HCT116 (cell line): ENCODE results near the gene RAB9A. TPM values are rescaled to one million over a fixed set of nuclear protein-coding genes. Genes with fewer than 3 reads are reported as not detected.
A peak's percentile ranks its signal among the peaks of the same experiment; 100 is the strongest.

Source experiments
- ATAC-seq: fragments of 200-7000 bp; cut with Tn5 transposase; 2 replicates; pipeline ENCODE4 v1.9.1; 2020; ENCODE audit warnings: mild to moderate bottlenecking, moderate library complexity
- BruUV-seq: library from RNA; stranded (reverse); fragments of 400-500 nt; replicated peaks from 2 replicates; lab custom pipeline; 2021; lab: Mats Ljungman, UMichigan
- CTCF ChIA-PET: fragments of 300-600 bp; sonication (Branson Sonifier 250); formaldehyde crosslinking; loops from one replicate; lab custom pipeline; 2021; ENCODE audit warnings: antibody characterized with exemption; lab: Charles Lee
- POLR2A ChIA-PET: fragments of 300-600, 350-600 bp; sonication (Branson Sonifier 250); formaldehyde crosslinking; loops from one replicate; lab custom pipeline; 2021; ENCODE audit warnings: antibody characterized with exemption; lab: Charles Lee
- RAD21 ChIA-PET, 2 experiments: fragments of 300-600 bp; sonication (Branson Sonifier 250); formaldehyde crosslinking; loops; one replicate each; lab custom pipeline; 2023; ENCODE audit warnings: low total read pairs in 2 of 2; ENCODE audit not compliant: uncharacterized antibody in 2 of 2, unreplicated experiment in 2 of 2, low non-redundant PET in 1 of 2; lab: Charles Lee
- DNase-seq: peaks from one replicate; pipeline ENCODE4 v3.0.0-alpha.2; 2010; ENCODE audit warnings: low read depth, low spot score
- H2AFZ ChIP-seq: fragments of 200-600 bp; shearing (Covaris generic), sonication (generic); 2 replicates; pipeline ENCODE4 v1.6.1; 2017; ENCODE audit warnings: low read depth, mixed run types, mixed read lengths, antibody characterized with exemption, low read length; ENCODE audit not compliant: poor library complexity, severe bottlenecking
- H3K27ac ChIP-seq: 2 replicates; pipeline ENCODE4 v1.5.1; 2012; ENCODE audit warnings: low read depth, low read length
- H3K27me3 ChIP-seq: fragments of 200-600 bp; sonication (generic); 2 replicates; pipeline ENCODE4 v1.6.1; 2016; ENCODE audit warnings: mixed run types, low read length, mixed read lengths; ENCODE audit not compliant: insufficient read depth
- H3K36me3 ChIP-seq, 2 experiments: fragments of 200-500 bp in 1 of 2; fragments of 200-600 bp in 1 of 2; sonication (Bioruptor generic) in 1 of 2; sonication (generic) in 1 of 2; 2 replicates each; pipeline versions ENCODE4 v1.5.1 to v1.6.1; 2014 to 2016; ENCODE audit warnings: low read length in 2 of 2, inconsistent platforms in 1 of 2, mixed read lengths in 1 of 2, mixed run types in 1 of 2; ENCODE audit not compliant: insufficient read depth in 2 of 2, control insufficient read depth in 1 of 2
- H3K4me1 ChIP-seq, 2 experiments: fragments of 200-600 bp in 1 of 2; sonication (generic) in 1 of 2; 2 replicates each; pipeline versions ENCODE4 v1.5.1 to v1.6.1; 2012 to 2017; ENCODE audit warnings: low read length in 2 of 2, inconsistent platforms in 1 of 2, mild to moderate bottlenecking in 1 of 2, mixed read lengths in 1 of 2, mixed run types in 1 of 2, moderate library complexity in 1 of 2; ENCODE audit not compliant: insufficient read depth in 2 of 2, control insufficient read depth in 1 of 2
- H3K4me2 ChIP-seq: fragments of 200-600 bp; sonication (generic); 2 replicates; pipeline ENCODE4 v1.6.1; 2017; ENCODE audit warnings: mixed run types, low read length, mixed read lengths
- H3K4me3 ChIP-seq, 2 experiments: fragments of 200-600 bp in 1 of 2; sonication (generic) in 1 of 2; replicated peaks in 1 of 2; 2 replicates each; pipeline ENCODE4 v1.5.1; 2011 to 2016; ENCODE audit warnings: low read length in 2 of 2, control low read depth in 1 of 2, low read depth in 1 of 2, mild to moderate bottlenecking in 1 of 2, mixed read lengths in 1 of 2, mixed run types in 1 of 2
- H3K79me2 ChIP-seq: fragments of 200-600 bp; sonication (generic); 2 replicates; pipeline ENCODE4 v1.6.1; 2017; ENCODE audit warnings: mild to moderate bottlenecking, mixed run types, low read length, moderate library complexity, mixed read lengths; ENCODE audit not compliant: insufficient read depth
- H3K9ac ChIP-seq: fragments of 200-600 bp; sonication (generic); 2 replicates; pipeline ENCODE4 v1.6.1; 2016; ENCODE audit warnings: low read length, mixed read lengths
- H3K9me2 ChIP-seq: fragments of 200-600 bp; sonication (generic), shearing (Covaris generic); 2 replicates; pipeline ENCODE4 v1.6.1; 2017; ENCODE audit warnings: mixed run types, mild to moderate bottlenecking, moderate library complexity; ENCODE audit not compliant: insufficient read depth
- H3K9me3 ChIP-seq, 2 experiments: fragments of 200-500 bp in 1 of 2; fragments of 200-600 bp in 1 of 2; sonication (Bioruptor generic) in 1 of 2; sonication (generic) in 1 of 2; 2 replicates each; pipeline ENCODE4 v1.6.1; 2014 to 2017; ENCODE audit warnings: low read length in 2 of 2, mixed read lengths in 2 of 2, inconsistent platforms in 1 of 2, low read depth in 1 of 2, mild to moderate bottlenecking in 1 of 2, mixed run types in 1 of 2, moderate library complexity in 1 of 2; ENCODE audit not compliant: control insufficient read depth in 1 of 2, insufficient read depth in 1 of 2
- H4K20me1 ChIP-seq: fragments of 200-600 bp; sonication (generic), shearing (Covaris generic); 2 replicates; pipeline ENCODE4 v1.6.1; 2017; ENCODE audit warnings: mixed run types, mild to moderate bottlenecking, moderate library complexity; ENCODE audit not compliant: insufficient read depth
- CBX3 ChIP-seq: IDR thresholded peaks from 2 replicates; pipeline ENCODE4 v1.6.1; 2012; ENCODE audit warnings: low read depth
- CEBPB ChIP-seq: IDR thresholded peaks from 2 replicates; pipeline ENCODE4 v1.6.1; 2012; ENCODE audit warnings: low read depth
- EGR1 ChIP-seq: IDR thresholded peaks from 2 replicates; pipeline ENCODE4 v1.6.1; 2012; ENCODE audit warnings: low read depth
- ELF1 ChIP-seq: IDR thresholded peaks from 2 replicates; pipeline ENCODE4 v1.6.1; 2012; ENCODE audit warnings: low read depth, borderline replicate concordance
- EZH2 ChIP-seq: fragments of 200-600 bp; sonication (generic); IDR thresholded peaks from 2 replicates; pipeline ENCODE4 v1.6.1; 2017; ENCODE audit warnings: antibody characterized with exemption, mixed run types
- EZH2phosphoT487 ChIP-seq: fragments of 200-600 bp; IDR thresholded peaks from 2 replicates; pipeline ENCODE4 v1.6.1; 2018; ENCODE audit warnings: antibody characterized with exemption, borderline replicate concordance
- FOSL1 ChIP-seq: IDR thresholded peaks from 2 replicates; pipeline ENCODE4 v1.6.1; 2012; ENCODE audit warnings: low read depth
- JUND ChIP-seq: IDR thresholded peaks from 2 replicates; pipeline ENCODE4 v1.6.1; 2012
- POLR2A ChIP-seq: IDR thresholded peaks from 2 replicates; pipeline ENCODE4 v1.7.0; 2011; ENCODE audit warnings: borderline replicate concordance; ENCODE audit not compliant: insufficient read depth, insufficient read length; ENCODE audit errors: extremely low read depth
- POLR2AphosphoS5 ChIP-seq: IDR thresholded peaks from 2 replicates; pipeline ENCODE4 v1.6.1; 2011; ENCODE audit warnings: mild to moderate bottlenecking, low read depth, low read length, moderate library complexity
- RAD21 ChIP-seq: IDR thresholded peaks from 2 replicates; pipeline ENCODE4 v1.6.1; 2012; ENCODE audit warnings: low read depth, mild to moderate bottlenecking
- SIN3A ChIP-seq: IDR thresholded peaks from 2 replicates; pipeline ENCODE4 v1.6.1; 2012; ENCODE audit warnings: low read depth
- SP1 ChIP-seq: IDR thresholded peaks from 2 replicates; pipeline ENCODE4 v1.6.1; 2012; ENCODE audit warnings: low read depth
- SRF ChIP-seq: IDR thresholded peaks from 2 replicates; pipeline ENCODE4 v1.6.1; 2012; ENCODE audit warnings: low read depth
- TCF7L2 ChIP-seq: IDR thresholded peaks from 2 replicates; pipeline ENCODE4 v1.7.0; 2011; ENCODE audit warnings: borderline replicate concordance, inconsistent platforms; ENCODE audit not compliant: insufficient read depth, insufficient read length; ENCODE audit errors: extremely low read depth
- YY1 ChIP-seq: IDR thresholded peaks from 2 replicates; pipeline ENCODE4 v1.6.1; 2011; ENCODE audit warnings: low read length, low read depth, moderate library complexity, mild to moderate bottlenecking; ENCODE audit not compliant: insufficient replicate concordance; ENCODE audit errors: extremely low read depth
- ZFX ChIP-seq: fragments of 450-650 bp; IDR thresholded peaks from 2 replicates; pipeline ENCODE4 v1.6.1; 2017
- ZNF274 ChIP-seq: fragments of 200-500 bp; sonication (Bioruptor generic); IDR thresholded peaks from 2 replicates; pipeline ENCODE4 v1.6.1; 2014; ENCODE audit warnings: mild to moderate bottlenecking, low read depth, low read length, inconsistent platforms
- intact Hi-C: fragments of 100-400 bp; cut with micrococcal nuclease; formaldehyde crosslinking; loops from 2 replicates; pipeline ENCODE4 v1.10.0; 2022
- total RNA-seq: library from RNA; stranded (reverse); gene quantifications from one replicate; pipeline ENCODE4 v1.2.1, GENCODE V29; 2021; ENCODE audit not compliant: unreplicated experiment
- TF ChIP-seq, protein P1 (sequence below): IDR thresholded peaks from 2 replicates; pipeline ENCODE4 v1.6.1; 2012
- TF ChIP-seq, protein P2 (sequence below): IDR thresholded peaks from 2 replicates; pipeline ENCODE4 v1.6.1; 2012
- TF ChIP-seq, protein P3 (sequence below): IDR thresholded peaks from 2 replicates; pipeline ENCODE4 v1.6.1; 2011; ENCODE audit warnings: mild to moderate bottlenecking, low read length, moderate library complexity; ENCODE audit not compliant: insufficient replicate concordance; ENCODE audit errors: extremely low read depth
- TF ChIP-seq, protein P4 (sequence below): IDR thresholded peaks from 2 replicates; pipeline ENCODE4 v1.6.1; 2012; ENCODE audit warnings: low read depth

RAB9A gene
- total RNA-seq, 1 experiment from 2014 or later, result 23.9 TPM

DNA sequence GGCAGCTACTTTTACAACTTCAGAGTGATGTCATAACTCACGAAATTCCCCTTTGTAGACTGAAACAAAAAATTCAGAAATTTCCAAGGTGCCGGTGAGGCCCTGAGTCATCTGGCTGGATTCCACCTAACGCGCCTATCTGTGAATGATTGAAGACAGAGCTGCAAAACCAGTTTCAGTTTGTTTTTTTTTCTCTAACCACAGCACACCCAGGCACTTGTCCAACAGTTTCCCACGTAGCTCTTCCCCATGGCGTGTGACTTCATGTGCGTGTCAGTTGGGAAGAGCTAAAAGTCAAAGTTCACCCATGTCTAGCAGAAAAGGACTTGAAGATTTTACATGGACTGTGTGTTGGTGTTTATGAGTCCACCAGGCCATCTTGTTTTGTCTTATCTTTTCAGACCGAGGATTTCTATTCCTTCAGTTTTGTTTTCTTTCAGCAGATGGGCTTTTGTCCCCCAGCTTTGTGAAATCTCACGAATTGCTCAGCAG is 19.6 kb upstream of the RAB9A start:
- Histone ChIP-seq H3K27me3 (no peaks in the 10 kb centered on the region), H3K4me1 (peaks cover 9 to 28% of the 10 kb centered on the region in 2 experiments), H3K4me2 (peak overlapping the region; percentile 67), H3K9ac (peak overlapping the region; percentile 44), H3K27ac (peak overlapping the region; percentile 48; the same call in 1 of the 2 replicates), H4K20me1 (no peaks in the 10 kb centered on the region), H2AFZ (peak overlapping the region; percentile 71), H3K79me2 (no peaks in the 10 kb centered on the region), H3K9me3 (no peaks in the 10 kb centered on the region), H3K36me3 (no peaks in the 10 kb centered on the region), H3K9me2 (no peaks in the 10 kb centered on the region), H3K4me3 (peak overlapping the region in 1 of 2 experiments; percentile 18; a peak in 1 of 4 replicates)
- ChIA-PET RAD21 (no interaction called here), CTCF (interaction anchor here (1.3 to 1.5 kb wide), 2 partner anchors 10 to 23 kb away, joined by 5 to 6 read pairs; no protein-coding TSS in a partner anchor), POLR2A (no interaction called here)
- peak; percentile 86 for ATAC-seq
- intact Hi-C loops, result no loop called here
- peak; percentile 90 for DNase-seq
- BruUV-seq, result no TSS peak
- no peak for TF ChIP-seq TCF7L2
- TF ChIP-seq, protein P1, sequence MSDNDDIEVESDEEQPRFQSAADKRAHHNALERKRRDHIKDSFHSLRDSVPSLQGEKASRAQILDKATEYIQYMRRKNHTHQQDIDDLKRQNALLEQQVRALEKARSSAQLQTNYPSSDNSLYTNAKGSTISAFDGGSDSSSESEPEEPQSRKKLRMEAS, result peak; percentile 71
- peak; percentile 16; the same call in 1 of the 2 replicates for TF ChIP-seq RAD21
- peak; percentile 86 for TF ChIP-seq JUND
- TF ChIP-seq SP1, result peak; percentile 94
- no peak for TF ChIP-seq EZH2
- TF ChIP-seq ZNF274, result no peak
- TF ChIP-seq ZFX, result no peak
- peak; percentile 55 for TF ChIP-seq POLR2AphosphoS5
- TF ChIP-seq CEBPB, result peak; percentile 76
- TF ChIP-seq, protein P2, sequence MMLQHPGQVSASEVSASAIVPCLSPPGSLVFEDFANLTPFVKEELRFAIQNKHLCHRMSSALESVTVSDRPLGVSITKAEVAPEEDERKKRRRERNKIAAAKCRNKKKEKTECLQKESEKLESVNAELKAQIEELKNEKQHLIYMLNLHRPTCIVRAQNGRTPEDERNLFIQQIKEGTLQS, result peak; percentile 14; the same call in 1 of the 2 replicates
- no peak for TF ChIP-seq YY1
- no peak for TF ChIP-seq ELF1
- TF ChIP-seq EZH2phosphoT487, result no peak
- peak; percentile 86 for TF ChIP-seq CBX3
- TF ChIP-seq, protein P3, sequence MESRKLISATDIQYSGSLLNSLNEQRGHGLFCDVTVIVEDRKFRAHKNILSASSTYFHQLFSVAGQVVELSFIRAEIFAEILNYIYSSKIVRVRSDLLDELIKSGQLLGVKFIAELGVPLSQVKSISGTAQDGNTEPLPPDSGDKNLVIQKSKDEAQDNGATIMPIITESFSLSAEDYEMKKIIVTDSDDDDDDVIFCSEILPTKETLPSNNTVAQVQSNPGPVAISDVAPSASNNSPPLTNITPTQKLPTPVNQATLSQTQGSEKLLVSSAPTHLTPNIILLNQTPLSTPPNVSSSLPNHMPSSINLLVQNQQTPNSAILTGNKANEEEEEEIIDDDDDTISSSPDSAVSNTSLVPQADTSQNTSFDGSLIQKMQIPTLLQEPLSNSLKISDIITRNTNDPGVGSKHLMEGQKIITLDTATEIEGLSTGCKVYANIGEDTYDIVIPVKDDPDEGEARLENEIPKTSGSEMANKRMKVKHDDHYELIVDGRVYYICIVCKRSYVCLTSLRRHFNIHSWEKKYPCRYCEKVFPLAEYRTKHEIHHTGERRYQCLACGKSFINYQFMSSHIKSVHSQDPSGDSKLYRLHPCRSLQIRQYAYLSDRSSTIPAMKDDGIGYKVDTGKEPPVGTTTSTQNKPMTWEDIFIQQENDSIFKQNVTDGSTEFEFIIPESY, result no peak
- peak; percentile 79 for TF ChIP-seq FOSL1
- 0 out of 2 replicates have a peak, but pooled peaks have one; percentile 29 for TF ChIP-seq SRF
- TF ChIP-seq EGR1, result peak; percentile 47; the same call in 1 of the 2 replicates
- TF ChIP-seq, protein P4, sequence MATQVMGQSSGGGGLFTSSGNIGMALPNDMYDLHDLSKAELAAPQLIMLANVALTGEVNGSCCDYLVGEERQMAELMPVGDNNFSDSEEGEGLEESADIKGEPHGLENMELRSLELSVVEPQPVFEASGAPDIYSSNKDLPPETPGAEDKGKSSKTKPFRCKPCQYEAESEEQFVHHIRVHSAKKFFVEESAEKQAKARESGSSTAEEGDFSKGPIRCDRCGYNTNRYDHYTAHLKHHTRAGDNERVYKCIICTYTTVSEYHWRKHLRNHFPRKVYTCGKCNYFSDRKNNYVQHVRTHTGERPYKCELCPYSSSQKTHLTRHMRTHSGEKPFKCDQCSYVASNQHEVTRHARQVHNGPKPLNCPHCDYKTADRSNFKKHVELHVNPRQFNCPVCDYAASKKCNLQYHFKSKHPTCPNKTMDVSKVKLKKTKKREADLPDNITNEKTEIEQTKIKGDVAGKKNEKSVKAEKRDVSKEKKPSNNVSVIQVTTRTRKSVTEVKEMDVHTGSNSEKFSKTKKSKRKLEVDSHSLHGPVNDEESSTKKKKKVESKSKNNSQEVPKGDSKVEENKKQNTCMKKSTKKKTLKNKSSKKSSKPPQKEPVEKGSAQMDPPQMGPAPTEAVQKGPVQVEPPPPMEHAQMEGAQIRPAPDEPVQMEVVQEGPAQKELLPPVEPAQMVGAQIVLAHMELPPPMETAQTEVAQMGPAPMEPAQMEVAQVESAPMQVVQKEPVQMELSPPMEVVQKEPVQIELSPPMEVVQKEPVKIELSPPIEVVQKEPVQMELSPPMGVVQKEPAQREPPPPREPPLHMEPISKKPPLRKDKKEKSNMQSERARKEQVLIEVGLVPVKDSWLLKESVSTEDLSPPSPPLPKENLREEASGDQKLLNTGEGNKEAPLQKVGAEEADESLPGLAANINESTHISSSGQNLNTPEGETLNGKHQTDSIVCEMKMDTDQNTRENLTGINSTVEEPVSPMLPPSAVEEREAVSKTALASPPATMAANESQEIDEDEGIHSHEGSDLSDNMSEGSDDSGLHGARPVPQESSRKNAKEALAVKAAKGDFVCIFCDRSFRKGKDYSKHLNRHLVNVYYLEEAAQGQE, result no peak
- no peak for TF ChIP-seq POLR2A
- peak; percentile 79 for TF ChIP-seq SIN3A
